Trophoblast cell (in vitro differentiated cells and primary cell): Measurements from ENCODE around the gene MEGF6.

Experiments
- DNase-seq, 2 donors: peaks; one replicate each; pipeline ENCODE4 v3.0.0-alpha.2; 2016
- H2AFZ ChIP-seq: 2 replicates; pipeline ENCODE4 v1.6.1; 2013; ENCODE audit warnings: low read length, moderate library complexity, mild to moderate bottlenecking; ENCODE audit not compliant: insufficient read depth, poor library complexity
- H2AK5ac ChIP-seq: 2 replicates; pipeline ENCODE4 v1.6.1; 2013; ENCODE audit warnings: mild to moderate bottlenecking, low read length
- H2BK120ac ChIP-seq: 2 replicates; pipeline ENCODE4 v1.6.1; 2013; ENCODE audit warnings: low read length, mild to moderate bottlenecking, moderate library complexity; ENCODE audit not compliant: insufficient read depth, poor library complexity
- H2BK12ac ChIP-seq: 2 replicates; pipeline ENCODE4 v1.6.1; 2013; ENCODE audit warnings: mild to moderate bottlenecking, low read length, moderate library complexity
- H2BK5ac ChIP-seq: 2 replicates; pipeline ENCODE4 v1.6.1; 2013; ENCODE audit warnings: low read length, low read depth, moderate library complexity, mild to moderate bottlenecking; ENCODE audit not compliant: poor library complexity
- H3K14ac ChIP-seq: 2 replicates; pipeline ENCODE4 v1.6.1; 2013; ENCODE audit warnings: mild to moderate bottlenecking, low read length
- H3K18ac ChIP-seq: 2 replicates; pipeline ENCODE4 v1.6.1; 2013; ENCODE audit warnings: mild to moderate bottlenecking, low read length
- H3K23ac ChIP-seq: 2 replicates; pipeline ENCODE4 v1.6.1; 2013; ENCODE audit warnings: low read length
- H3K27ac ChIP-seq: 2 replicates; pipeline ENCODE4 v1.5.1; 2013; ENCODE audit warnings: low read depth, mild to moderate bottlenecking, inconsistent platforms, low read length, moderate library complexity
- H3K27me3 ChIP-seq: 2 replicates; pipeline ENCODE4 v1.6.1; 2013; ENCODE audit warnings: inconsistent platforms, mild to moderate bottlenecking, low read length, moderate library complexity; ENCODE audit not compliant: insufficient read depth
- H3K36me3 ChIP-seq, 2 experiments: 1 replicate in 1 of 2; 2 replicates in 1 of 2; pipeline ENCODE4 v1.6.1; 2013; ENCODE audit warnings: low read length in 2 of 2, mild to moderate bottlenecking in 2 of 2, moderate library complexity in 1 of 2; ENCODE audit not compliant: insufficient read depth in 2 of 2, control insufficient read depth in 1 of 2
- H3K4ac ChIP-seq: 2 replicates; pipeline ENCODE4 v1.6.1; 2013; ENCODE audit warnings: low read depth, mild to moderate bottlenecking, low read length, moderate library complexity
- H3K4me1 ChIP-seq, 2 experiments: 1 replicate in 1 of 2; 2 replicates in 1 of 2; pipeline ENCODE4 v1.6.1; 2013; ENCODE audit warnings: low read length in 2 of 2, mild to moderate bottlenecking in 2 of 2, moderate library complexity in 1 of 2; ENCODE audit not compliant: insufficient read depth in 2 of 2, control insufficient read depth in 1 of 2
- H3K4me2 ChIP-seq: 2 replicates; pipeline ENCODE4 v1.6.1; 2013; ENCODE audit warnings: inconsistent platforms, mild to moderate bottlenecking, low read length, moderate library complexity
- H3K4me3 ChIP-seq: 2 replicates; pipeline ENCODE4 v1.5.1; 2013; ENCODE audit warnings: mild to moderate bottlenecking, low read depth, low read length, inconsistent platforms
- H3K79me1 ChIP-seq: one replicate; pipeline ENCODE4 v1.6.1; 2013; ENCODE audit warnings: low read length
- H3K79me2 ChIP-seq: 2 replicates; pipeline ENCODE4 v1.6.1; 2013; ENCODE audit warnings: low read length, mild to moderate bottlenecking; ENCODE audit not compliant: control insufficient read depth, insufficient read depth, poor library complexity
- H3K9ac ChIP-seq: 2 replicates; pipeline ENCODE4 v1.6.1; 2013; ENCODE audit warnings: mild to moderate bottlenecking, low read length
- H3K9me3 ChIP-seq: 2 replicates; pipeline ENCODE4 v1.6.1; 2013; ENCODE audit warnings: low read depth, mild to moderate bottlenecking, control low read depth, inconsistent platforms, low read length; ENCODE audit not compliant: insufficient read depth
- H4K12ac ChIP-seq: 2 replicates; pipeline ENCODE4 v1.6.1; 2013; ENCODE audit warnings: low read depth, mild to moderate bottlenecking, low read length, moderate library complexity
- H4K8ac ChIP-seq: 2 replicates; pipeline ENCODE4 v1.6.1; 2013; ENCODE audit warnings: low read depth, mild to moderate bottlenecking, low read length, moderate library complexity
- H4K91ac ChIP-seq: one replicate; pipeline ENCODE4 v1.6.1; 2013; ENCODE audit warnings: low read depth, mild to moderate bottlenecking, low read length, moderate library complexity
- WGBS: extraction: QIAGEN DNeasy Blood & Tissue Kit; methylation state at CpG from one replicate; pipeline ENCODE4 v1.1.7; 2013; ENCODE audit warnings: missing lambda C conversion rate; ENCODE audit not compliant: insufficient read length, insufficient coverage; ENCODE audit errors: extremely low coverage; 5-methylcytosine and 5-hydroxymethylcytosine counted together

The MEGF6 gene

GRCh38 chr1:3533067-3534048, 78.0 kb downstream of the MEGF6 start:
- no peaks in the 10 kb centered on the region for H3K27me3 ChIP-seq
- H2BK12ac ChIP-seq: no peak overlapping the region
- no peak overlapping the region for H3K18ac ChIP-seq
- H4K8ac ChIP-seq: no peak overlapping the region
- H3K23ac ChIP-seq: no peak overlapping the region
- no peak overlapping the region for H3K4me3 ChIP-seq
- no peak overlapping the region for H4K91ac ChIP-seq
- no peak for DNase-seq
- H2BK5ac ChIP-seq: no peak overlapping the region
- H3K4me2 ChIP-seq: no peak overlapping the region
- no peak overlapping the region for H3K9ac ChIP-seq
- no peaks in the 10 kb centered on the region for H3K36me3 ChIP-seq
- no peak overlapping the region for H4K12ac ChIP-seq
- H2BK120ac ChIP-seq: no peak overlapping the region
- H2AFZ ChIP-seq: no peak overlapping the region
- H3K79me1 ChIP-seq: peaks cover 5% of the 10 kb centered on the region
- peaks cover 3% of the 10 kb centered on the region for H3K79me2 ChIP-seq
- H3K4me1 ChIP-seq: peaks cover 20 to 25% of the 10 kb centered on the region in 2 experiments
- no CpG with 5 or more reads among the region's 30 CpGs for WGBS
- no peak overlapping the region for H2AK5ac ChIP-seq
- H3K9me3 ChIP-seq: peaks cover 3% of the 10 kb centered on the region
- no peak overlapping the region for H3K4ac ChIP-seq
- no peak overlapping the region for H3K14ac ChIP-seq
- H3K27ac ChIP-seq: no peak overlapping the region

- H2BK120ac ChIP-seq: no peak overlapping the region
- H3K4me3 ChIP-seq: no peak overlapping the region
- H2AK5ac ChIP-seq: no peak overlapping the region
- H3K79me2 ChIP-seq: peaks cover 3% of the 10 kb centered on the region
- no peak overlapping the region for H3K18ac ChIP-seq
- WGBS: no CpG with 5 or more reads among the region's 10 CpGs
- no peak overlapping the region for H2AFZ ChIP-seq
- H3K36me3 ChIP-seq: no peaks in the 10 kb centered on the region
- no peak overlapping the region for H4K12ac ChIP-seq
- no peak overlapping the region for H3K14ac ChIP-seq
- no peak overlapping the region for H3K4me2 ChIP-seq
- H3K79me1 ChIP-seq: peaks cover 5% of the 10 kb centered on the region
- no peak overlapping the region for H3K4ac ChIP-seq
- no peak overlapping the region for H3K9ac ChIP-seq
- peaks cover 19 to 24% of the 10 kb centered on the region in 2 experiments for H3K4me1 ChIP-seq
- H4K8ac ChIP-seq: no peak overlapping the region
- H3K27ac ChIP-seq: no peak overlapping the region
- no peaks in the 10 kb centered on the region for H3K27me3 ChIP-seq
- H2BK5ac ChIP-seq: no peak overlapping the region
- H3K9me3 ChIP-seq: peaks cover 3% of the 10 kb centered on the region
- no peak overlapping the region for H3K23ac ChIP-seq
- DNase-seq: no peak
- no peak overlapping the region for H2BK12ac ChIP-seq
- H4K91ac ChIP-seq: peak overlapping the region; percentile 29
These were observed 79.4 kb downstream of the MEGF6 start for GRCh38 chr1:3531928-3532327.

GRCh38 chr1:3530926-3531818, 80.1 kb downstream of the MEGF6 start:
- Histone ChIP-seq H3K4me3 (peak overlapping the region; percentile 79), H3K4me2 (peak overlapping the region; percentile 89), H4K12ac (peak overlapping the region; percentile 80), H3K9ac (peak overlapping the region; percentile 80), H2BK5ac (peak overlapping the region; percentile 18), H3K18ac (peak overlapping the region; percentile 87), H3K79me2 (peaks cover 3% of the 10 kb centered on the region), H3K14ac (peak overlapping the region; percentile 94), H3K27me3 (no peaks in the 10 kb centered on the region), H3K36me3 (no peaks in the 10 kb centered on the region), H3K4me1 (peaks cover 11 to 16% of the 10 kb centered on the region in 2 experiments), H2AK5ac (no peak overlapping the region), H3K79me1 (peaks cover 5% of the 10 kb centered on the region), H3K23ac (no peak overlapping the region), H3K27ac (no peak overlapping the region), H2BK12ac (peak overlapping the region; percentile 45), H2BK120ac (peak overlapping the region; percentile 69), H2AFZ (peak overlapping the region; percentile 76), H3K4ac (peak overlapping the region; percentile 57), H3K9me3 (peaks cover 3% of the 10 kb centered on the region), H4K8ac (peak overlapping the region; percentile 85), H4K91ac (peak overlapping the region; percentile 91)
- DNase-seq: peak; percentile 65 to 83
- WGBS: no CpG with 5 or more reads among the region's 96 CpGs
